DOHH2 (cell line): ENCODE results near the gene CATSPER4.
"Not testable (repeated sequence)": the region's sequence is repeated elsewhere in the genome, so short reads cannot be mapped to it uniquely, and the experiment has no call there.

Experiments used
- H3F3A ChIP-seq: fragments of 200-600 bp; sonication (generic), shearing (Covaris generic); 2 replicates; pipeline ENCODE4 v1.6.0; 2016; ENCODE audit warnings: antibody characterized with exemption, mild to moderate bottlenecking; ENCODE audit not compliant: control insufficient read depth, insufficient read depth
- H3K27ac ChIP-seq: fragments of 200-600 bp; sonication (generic); 2 replicates; pipeline ENCODE4 v1.5.1; 2014; ENCODE audit warnings: low read depth, mild to moderate bottlenecking, low read length, moderate library complexity
- H3K27me3 ChIP-seq: fragments of 200-600 bp; sonication (generic); 2 replicates; pipeline ENCODE4 v1.6.1; 2014; ENCODE audit warnings: mild to moderate bottlenecking, low read length, mixed read lengths; ENCODE audit not compliant: control insufficient read depth
- H3K36me3 ChIP-seq: fragments of 200-600 bp; sonication (generic); 2 replicates; pipeline ENCODE4 v1.6.1; 2014; ENCODE audit warnings: mild to moderate bottlenecking, low read length, moderate library complexity, mixed read lengths; ENCODE audit not compliant: control insufficient read depth
- H3K4me1 ChIP-seq: fragments of 200-600 bp; sonication (generic); 2 replicates; pipeline ENCODE4 v1.6.1; 2014; ENCODE audit warnings: mild to moderate bottlenecking, low read length, mixed read lengths; ENCODE audit not compliant: control insufficient read depth
- H3K4me2 ChIP-seq: fragments of 200-600 bp; sonication (generic); 2 replicates; pipeline ENCODE4 v1.6.0; 2014; ENCODE audit warnings: mild to moderate bottlenecking, low read length, moderate library complexity
- H3K4me3 ChIP-seq: fragments of 200-600 bp; sonication (generic); 2 replicates; pipeline ENCODE4 v1.5.1; 2014; ENCODE audit warnings: mild to moderate bottlenecking, low read length, mixed read lengths
- H3K79me2 ChIP-seq: fragments of 200-600 bp; sonication (generic); 2 replicates; pipeline ENCODE4 v1.6.1; 2014; ENCODE audit warnings: mild to moderate bottlenecking, low read length, mixed read lengths; ENCODE audit not compliant: control insufficient read depth
- H3K9me2 ChIP-seq: fragments of 200-600 bp; sonication (generic); replicated peaks from 2 replicates; pipeline ENCODE4 v1.6.1; 2014; ENCODE audit warnings: mild to moderate bottlenecking, low read length, mixed read lengths; ENCODE audit not compliant: control insufficient read depth
- H3K9me3 ChIP-seq: fragments of 200-600 bp; sonication (generic); 2 replicates; pipeline ENCODE4 v1.6.1; 2014; ENCODE audit warnings: antibody characterized with exemption, low read length, mixed read lengths; ENCODE audit not compliant: control insufficient read depth, insufficient read depth
- H4K20me1 ChIP-seq: fragments of 200-600 bp; sonication (generic); 2 replicates; pipeline ENCODE4 v1.6.0; 2014; ENCODE audit warnings: low read depth, mild to moderate bottlenecking, antibody characterized with exemption, low read length, moderate library complexity; ENCODE audit not compliant: control insufficient read depth, insufficient read depth
- CTCF ChIP-seq: fragments of 200-600 bp; sonication (generic); IDR thresholded peaks from one replicate; pipeline ENCODE4 v1.5.1; 2014; ENCODE audit warnings: antibody characterized with exemption, mild to moderate bottlenecking, low read depth, low read length; ENCODE audit not compliant: poor library complexity, severe bottlenecking
- EZH2phosphoT487 ChIP-seq: fragments of 200-600 bp; sonication (generic); IDR thresholded peaks from 2 replicates; pipeline ENCODE4 v1.6.1; 2017; ENCODE audit warnings: borderline replicate concordance, mild to moderate bottlenecking, antibody characterized with exemption, low read length, moderate library complexity, mixed read lengths

Gene CATSPER4

GRCh38 chr1:26225033-26225831 lies 34.8 kb downstream of the CATSPER4 start:
- Histone ChIP-seq H3K36me3 (no peaks in the 10 kb centered on the region), H3K9me3 (no peaks in the 10 kb centered on the region), H3K79me2 (no peaks in the 10 kb centered on the region), H3F3A (no peaks in the 10 kb centered on the region), H3K9me2 (no peaks in the 10 kb centered on the region), H3K4me3 (no peak overlapping the region), H3K27me3 (peaks cover 29% of the 10 kb centered on the region), H4K20me1 (no peaks in the 10 kb centered on the region), H3K27ac (no peak overlapping the region), H3K4me2 (no peak overlapping the region; the same call in 1 of the 2 replicates), H3K4me1 (no peaks in the 10 kb centered on the region)
- TF ChIP-seq CTCF: no peak
- no peak for TF ChIP-seq EZH2phosphoT487

GRCh38 chr1:26230682-26231081 lies 40.3 kb downstream of the CATSPER4 start:
- not testable (repeated sequence) for H3K4me3 ChIP-seq, H4K20me1 ChIP-seq, H3K27ac ChIP-seq, H3K4me2 ChIP-seq, H3F3A ChIP-seq, H3K27me3 ChIP-seq, H3K36me3 ChIP-seq, H3K9me3 ChIP-seq, H3K9me2 ChIP-seq
- Histone ChIP-seq H3K4me1 (peaks cover 12% of the 10 kb centered on the region), H3K79me2 (peaks cover 16% of the 10 kb centered on the region)

GRCh38 chr1:26233903-26234643 lies 43.7 kb downstream of the CATSPER4 start, which contains the start of gene CEP85:
Gene CEP85 (plus strand): TSS chr1:26234200. CDS start chr1:26239784, 5,584 bp downstream.
- Histone ChIP-seq H3K9me3 (no peaks in the 10 kb centered on the region), H3K27ac (peak within 1 kb of the TSS; percentile 41), H3K4me2 (peak within 1 kb of the TSS; percentile 92), H3K9me2 (no peaks in the 10 kb centered on the region), H3K79me2 (peaks cover 50% of the 10 kb centered on the region), H4K20me1 (peaks cover 15% of the 10 kb centered on the region), H3K4me3 (peak within 1 kb of the TSS; percentile 86), H3K36me3 (peaks cover 32% of the 10 kb centered on the region), H3F3A (0 out of 2 replicates have a peak, but pooled peaks cover 2% of the 10 kb centered on the region), H3K27me3 (no peaks in the 10 kb centered on the region), H3K4me1 (peaks cover 33% of the 10 kb centered on the region)
- peak; percentile 84 for TF ChIP-seq CTCF
- no peak for TF ChIP-seq EZH2phosphoT487
